CD14-positive monocyte (primary cell): ENCODE data around the gene SLC12A2. TPM values are rescaled to one million over a fixed set of nuclear protein-coding genes. Genes with fewer than 3 reads are reported as not detected.
A peak's percentile ranks its signal among the peaks of the same experiment; 100 is the strongest.

Experiments used
- DNase-seq, 3 donors: peaks; one replicate each; pipeline ENCODE4 v3.0.0-alpha.2; 2011 to 2022
- H2AFZ ChIP-seq: 2 replicates; pipeline ENCODE4 v1.6.0; 2012; ENCODE audit warnings: mild to moderate bottlenecking, low read depth, low read length, inconsistent platforms; ENCODE audit not compliant: insufficient read depth, poor library complexity, severe bottlenecking
- H3K27ac ChIP-seq, 2 donors: 1 replicate in 1 of 2; 2 replicates in 1 of 2; pipeline ENCODE4 v1.5.1; 2012 to 2013; ENCODE audit warnings: low read length in 2 of 2, control low read depth in 1 of 2, inconsistent platforms in 1 of 2, low read depth in 1 of 2, mild to moderate bottlenecking in 1 of 2
- H3K27me3 ChIP-seq, 2 donors: one replicate each; pipeline versions ENCODE4 v1.6.0 to v1.6.1; 2011 to 2013; ENCODE audit warnings: low read length in 2 of 2; ENCODE audit not compliant: control insufficient read depth in 2 of 2, insufficient read depth in 2 of 2
- H3K36me3 ChIP-seq, 2 donors: replicated peaks in 1 of 2; 1 replicate in 1 of 2; 2 replicates in 1 of 2; pipeline versions ENCODE4 v1.5.1 to v1.6.1; 2012 to 2013; ENCODE audit warnings: low read length in 2 of 2, control low read depth in 1 of 2, inconsistent platforms in 1 of 2, mild to moderate bottlenecking in 1 of 2; ENCODE audit not compliant: insufficient read depth in 2 of 2, control insufficient read depth in 1 of 2
- H3K4me1 ChIP-seq, 2 donors: 1 replicate in 1 of 2; 2 replicates in 1 of 2; pipeline versions ENCODE4 v1.5.1 to v1.6.1; 2012 to 2013; ENCODE audit warnings: low read length in 2 of 2, control low read depth in 1 of 2, inconsistent platforms in 1 of 2, mild to moderate bottlenecking in 1 of 2, moderate library complexity in 1 of 2; ENCODE audit not compliant: insufficient read depth in 2 of 2, control insufficient read depth in 1 of 2
- H3K4me2 ChIP-seq: replicated peaks from 2 replicates; pipeline ENCODE3; 2012; ENCODE audit warnings: low read length, moderate library complexity, mild to moderate bottlenecking; ENCODE audit not compliant: poor library complexity, severe bottlenecking; ENCODE audit errors: extremely low read depth
- H3K4me3 ChIP-seq, 3 experiments: fragments of 200-600 bp in 1 of 3; sonication (generic) in 1 of 3; replicated peaks in 1 of 3; 1 replicate in 2 of 3; 2 replicates in 1 of 3; pipeline ENCODE4 v1.5.1; 2011 to 2013; ENCODE audit warnings: low read length in 3 of 3, mild to moderate bottlenecking in 3 of 3, control low read depth in 2 of 3, low read depth in 2 of 3, inconsistent platforms in 1 of 3, moderate library complexity in 1 of 3
- H3K79me2 ChIP-seq: 2 replicates; pipeline ENCODE4 v1.6.0; 2012; ENCODE audit warnings: mild to moderate bottlenecking, control low read depth, inconsistent platforms, low read length, moderate library complexity; ENCODE audit not compliant: insufficient read depth
- H3K9ac ChIP-seq: 2 replicates; pipeline ENCODE4 v1.6.0; 2017; ENCODE audit warnings: low read length, mild to moderate bottlenecking; ENCODE audit not compliant: insufficient read depth, poor library complexity, severe bottlenecking
- H3K9me3 ChIP-seq, 2 donors: replicated peaks in 1 of 2; 1 replicate in 1 of 2; 2 replicates in 1 of 2; pipeline versions ENCODE4 v1.5.1 to v1.6.1; 2012 to 2013; ENCODE audit warnings: low read length in 2 of 2, control low read depth in 1 of 2; ENCODE audit not compliant: control insufficient read depth in 1 of 2, insufficient read depth in 1 of 2
- H4K20me1 ChIP-seq: 2 replicates; pipeline ENCODE4 v1.6.0; 2012; ENCODE audit warnings: mild to moderate bottlenecking, low read length, control low read depth, moderate library complexity; ENCODE audit not compliant: insufficient read depth
- H3K27ac Mint-ChIP-seq, 7 donors: one replicate each; pipeline ENCODE4 v1.8.0; 2020; ENCODE audit warnings: mild to moderate bottlenecking in 7 of 7, mixed read lengths in 7 of 7, moderate library complexity in 6 of 7, inconsistent platforms in 2 of 7
- H3K27me3 Mint-ChIP-seq, 3 donors: one replicate each; pipeline ENCODE4 v1.8.0; 2021 to 2022; ENCODE audit warnings: low read depth in 3 of 3, mild to moderate bottlenecking in 3 of 3, mixed read lengths in 3 of 3, moderate library complexity in 3 of 3, inconsistent platforms in 1 of 3
- H3K36me3 Mint-ChIP-seq, 2 donors: one replicate each; pipeline ENCODE4 v1.8.0; 2020; ENCODE audit warnings: mixed read lengths in 2 of 2, inconsistent platforms in 1 of 2, mild to moderate bottlenecking in 1 of 2
- H3K4me1 Mint-ChIP-seq: one replicate; pipeline ENCODE4 v1.8.0; 2020; ENCODE audit warnings: mild to moderate bottlenecking, mixed read lengths
- H3K4me3 Mint-ChIP-seq, 2 donors: one replicate each; pipeline ENCODE4 v1.8.0; 2020; ENCODE audit warnings: mild to moderate bottlenecking in 2 of 2, mixed read lengths in 2 of 2, moderate library complexity in 1 of 2
- H3K9me3 Mint-ChIP-seq, 7 donors: one replicate each; pipeline ENCODE4 v1.8.0; 2020 to 2022; ENCODE audit warnings: mixed read lengths in 7 of 7, mild to moderate bottlenecking in 6 of 7, moderate library complexity in 6 of 7, inconsistent platforms in 2 of 7
- WGBS: methylation state at CpG from one replicate; pipeline ENCODE4 v1.1.5; 2013; ENCODE audit warnings: missing lambda C conversion rate; ENCODE audit not compliant: insufficient coverage; 5-methylcytosine and 5-hydroxymethylcytosine counted together
- intact Hi-C, 2 donors: fragments of 100-400 bp; cut with micrococcal nuclease; formaldehyde crosslinking; loops; one replicate each; pipeline versions ENCODE4 v1.15.0 to v1.15.1; 2023
- polyA plus RNA-seq, 3 donors: library from polyadenylated mRNA; depleted of rRNA in 1 of 3; unstranded in 2 of 3; stranded (reverse) in 1 of 3; fragments of 300-500 nt in 2 of 3; fragments of >200 nt in 1 of 3; fragmentation: Illumina TruSeq in 2 of 3; gene quantifications; 1 replicate in 2 of 3; 2 replicates in 1 of 3; pipeline ENCODE4 v1.2.3, GENCODE V29; 2012 to 2021
- TF ChIP-seq, protein P1 (sequence below): fragments of 200-600 bp; IDR thresholded peaks from one replicate; pipeline ENCODE4 v1.8.0; 2022; ENCODE audit warnings: antibody characterized with exemption, mild to moderate bottlenecking

The SLC12A2 gene
- polyA plus RNA-seq, 3 donors = 1.0 to 1.2 (median 1.0) TPM

DNA sequence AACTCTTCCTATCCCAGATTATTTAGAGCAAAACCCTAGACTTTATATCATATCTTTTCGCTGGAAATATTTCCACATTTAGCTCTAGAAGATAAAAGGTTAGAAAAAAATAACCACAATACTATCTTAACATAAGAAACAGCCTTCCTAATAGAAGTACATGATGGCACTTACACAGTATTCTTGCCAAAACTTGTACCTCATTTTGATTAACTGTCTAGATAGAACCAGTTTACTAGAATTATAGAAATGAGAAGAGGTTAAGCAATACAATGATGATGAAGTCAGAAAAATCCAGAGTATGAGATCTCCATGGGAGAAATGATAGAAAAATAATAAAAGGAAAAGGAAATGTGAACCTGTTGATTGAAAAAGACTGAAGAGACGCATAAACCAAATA lies 63.1 kb downstream of the SLC12A2 start:
- H3K27ac Mint-ChIP-seq = no peak overlapping the region
- Histone ChIP-seq H2AFZ (no peak overlapping the region), H3K27ac (no peak overlapping the region), H3K4me2 (no peak overlapping the region), H3K79me2 (no peaks in the 10 kb centered on the region), H3K9me3 (no peaks in the 10 kb centered on the region), H3K4me3 (no peak overlapping the region), H3K27me3 (no peaks in the 10 kb centered on the region), H3K9ac (no peak overlapping the region), H4K20me1 (no peaks in the 10 kb centered on the region), H3K4me1 (no peaks in the 10 kb centered on the region), H3K36me3 (peaks cover 2 to 4% of the 10 kb centered on the region in 2 donors)
- H3K4me3 Mint-ChIP-seq = no peak overlapping the region
- no peaks in the 10 kb centered on the region for H3K4me1 Mint-ChIP-seq
- H3K9me3 Mint-ChIP-seq = no peaks in the 10 kb centered on the region
- TF ChIP-seq, protein P1, sequence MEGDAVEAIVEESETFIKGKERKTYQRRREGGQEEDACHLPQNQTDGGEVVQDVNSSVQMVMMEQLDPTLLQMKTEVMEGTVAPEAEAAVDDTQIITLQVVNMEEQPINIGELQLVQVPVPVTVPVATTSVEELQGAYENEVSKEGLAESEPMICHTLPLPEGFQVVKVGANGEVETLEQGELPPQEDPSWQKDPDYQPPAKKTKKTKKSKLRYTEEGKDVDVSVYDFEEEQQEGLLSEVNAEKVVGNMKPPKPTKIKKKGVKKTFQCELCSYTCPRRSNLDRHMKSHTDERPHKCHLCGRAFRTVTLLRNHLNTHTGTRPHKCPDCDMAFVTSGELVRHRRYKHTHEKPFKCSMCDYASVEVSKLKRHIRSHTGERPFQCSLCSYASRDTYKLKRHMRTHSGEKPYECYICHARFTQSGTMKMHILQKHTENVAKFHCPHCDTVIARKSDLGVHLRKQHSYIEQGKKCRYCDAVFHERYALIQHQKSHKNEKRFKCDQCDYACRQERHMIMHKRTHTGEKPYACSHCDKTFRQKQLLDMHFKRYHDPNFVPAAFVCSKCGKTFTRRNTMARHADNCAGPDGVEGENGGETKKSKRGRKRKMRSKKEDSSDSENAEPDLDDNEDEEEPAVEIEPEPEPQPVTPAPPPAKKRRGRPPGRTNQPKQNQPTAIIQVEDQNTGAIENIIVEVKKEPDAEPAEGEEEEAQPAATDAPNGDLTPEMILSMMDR = no peak
- no CpG with 5 or more reads among the region's 2 CpGs for WGBS
- no peaks in the 10 kb centered on the region for H3K27me3 Mint-ChIP-seq
- intact Hi-C loops = no loop called here
- H3K36me3 Mint-ChIP-seq = peaks cover 3 to 9% of the 10 kb centered on the region in 2 donors
- DNase-seq = no peak

DNA sequence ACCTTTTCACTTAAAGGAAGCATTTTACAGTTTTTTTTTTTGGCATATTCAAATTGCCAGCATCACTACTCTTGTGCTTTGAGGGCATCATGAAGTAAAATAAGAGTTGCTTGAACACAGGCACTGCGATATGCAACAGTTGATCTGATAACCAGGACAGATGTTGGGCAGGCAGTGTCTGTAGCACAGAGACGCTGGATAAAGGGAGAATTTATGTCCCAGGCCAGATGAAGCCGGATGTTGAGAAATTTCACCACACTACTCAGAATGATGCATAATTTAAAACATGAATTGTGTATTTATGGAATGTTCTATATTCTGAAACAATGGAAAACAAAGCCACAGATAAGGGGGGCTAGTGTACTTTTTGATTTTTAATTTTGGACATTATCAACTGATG lies 71.4 kb downstream of the SLC12A2 start:
- Histone ChIP-seq H3K4me1 (no peaks in the 10 kb centered on the region), H3K4me3 (no peak overlapping the region), H3K79me2 (no peaks in the 10 kb centered on the region), H4K20me1 (no peaks in the 10 kb centered on the region), H3K4me2 (no peak overlapping the region), H3K36me3 (peaks cover 0 to 5% of the 10 kb centered on the region in 2 donors), H2AFZ (no peak overlapping the region), H3K27ac (no peak overlapping the region), H3K9ac (no peak overlapping the region), H3K27me3 (no peaks in the 10 kb centered on the region), H3K9me3 (no peaks in the 10 kb centered on the region)
- intact Hi-C loops = no loop called here
- H3K27me3 Mint-ChIP-seq = no peaks in the 10 kb centered on the region
- H3K27ac Mint-ChIP-seq = peak overlapping the region in 1 of 7 donors; percentile 30
- peaks cover 13 to 15% of the 10 kb centered on the region in 2 donors for H3K36me3 Mint-ChIP-seq
- 100% methylated on average over 1 of the region's 3 CpGs for WGBS
- TF ChIP-seq, protein P1 = no peak
- peaks cover 0 to 2% (median 0%) of the 10 kb centered on the region in 7 donors for H3K9me3 Mint-ChIP-seq
- no peaks in the 10 kb centered on the region for H3K4me1 Mint-ChIP-seq
- H3K4me3 Mint-ChIP-seq = no peak overlapping the region
- DNase-seq = no peak
